ENCODE results near the gene KRT75. TPM values are rescaled to one million over a fixed set of nuclear protein-coding genes. Genes with fewer than 3 reads are reported as not detected.

The KRT75 gene
- total and polyA plus RNA-seq, 2 of the 13 experiments (the other 11 are each of a cell fraction or from before 2014, with no cell fraction given), result not detected

DNA sequence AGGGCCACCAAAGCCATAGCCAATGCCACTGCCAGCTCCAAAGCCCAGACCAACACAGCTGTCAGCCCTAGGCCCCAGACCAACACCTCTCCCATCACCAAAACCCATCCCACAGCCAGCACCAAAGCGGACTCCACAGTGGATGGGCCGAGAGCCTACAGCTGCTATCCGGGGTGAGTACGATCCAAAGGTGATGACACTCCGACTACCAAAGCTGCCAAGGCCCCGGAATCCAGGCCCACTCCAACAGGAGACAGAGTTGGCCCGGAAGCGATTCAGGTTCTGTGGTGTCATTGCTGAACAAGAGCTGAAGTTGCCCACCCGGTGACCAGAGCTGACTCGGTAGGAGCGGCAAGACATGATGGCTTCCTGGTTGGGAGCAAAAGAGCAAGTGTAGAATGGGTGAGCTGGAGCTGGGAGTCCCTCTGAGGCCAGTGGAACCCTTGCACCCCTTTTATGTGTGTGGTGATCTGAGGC lies 48.9 kb downstream of the KRT75 start, which contains the start of gene KRT84:
TSS of gene KRT84 (minus strand) at position 427 of the 477 bp plus-strand sequence. CDS start at position 360, 67 bp downstream.
- in situ Hi-C loops (cut with HindIII; ENCODE audit: extremely low pct_ligation_motif_present, low pct_unique_long_range_greater_than_20kb), result loop anchor here (5.0 to 25.0 kb wide), 2 partner anchors 492 to 602 kb away; no protein-coding TSS in a partner anchor
- CTCF ChIA-PET (ENCODE audit: low intra/inter-chr PET ratio, low total read pairs), result no interaction called here

More for the DNA sequence above, 48.9 kb downstream of the KRT75 start, which contains the start of gene KRT84:
- Histone ChIP-seq H2AFZ (ENCODE audit: low read length) (no peak within 1 kb of the TSS), H3K36me3 (replicated peaks in 1 of 2; ENCODE audit: control insufficient read depth in 1 of 2, insufficient read depth in 2 of 2, low read length in 2 of 2) (no peaks in the 10 kb centered on the region), H3K4me1 (ENCODE audit: insufficient read depth, low read length) (no peaks in the 10 kb centered on the region), H3K4me3 (replicated peaks in 1 of 3; ENCODE audit: insufficient read depth in 1 of 3, low read depth in 2 of 3, low read length in 3 of 3) (no peak within 1 kb of the TSS), H4K20me1 (ENCODE audit: insufficient read depth, low read length) (no peaks in the 10 kb centered on the region), H3K9ac (ENCODE audit: insufficient read depth, low read depth, low read length) (no peak within 1 kb of the TSS), H3K4me2 (ENCODE audit: low read depth, low read length) (no peak within 1 kb of the TSS), H3K9me3 (ENCODE audit: low read length) (no peaks in the 10 kb centered on the region), H3K27me3 (ENCODE audit: control insufficient read depth in 1 of 2, insufficient read depth in 2 of 2, low read length in 2 of 2) (peaks cover 0 to 13% of the 10 kb centered on the region in 2 experiments; a peak in 3 of 5 replicates), H3K27ac (ENCODE audit: extremely low read length, insufficient read depth, low read length) (no peak within 1 kb of the TSS), H3K79me2 (ENCODE audit: insufficient read depth, low read length) (no peaks in the 10 kb centered on the region)
- intact Hi-C loops (cut with micrococcal nuclease; ENCODE audit: unreplicated experiment), result no loop called here
- no TSS peak for BruUV-seq (replicated peaks)
- WGBS (ENCODE audit: low lambda C conversion rate), result 13% methylated on average over 3 of the region's 11 CpGs
- FAIRE-seq (no peak), ATAC-seq (no peak), DNase-seq (ENCODE audit: low spot score) (no peak)
- TF ChIP-seq ZNF143 (CRISPR knock-in tag; IDR thresholded peaks at IDR 0.05), result no peak
- TF ChIP-seq, protein P1, sequence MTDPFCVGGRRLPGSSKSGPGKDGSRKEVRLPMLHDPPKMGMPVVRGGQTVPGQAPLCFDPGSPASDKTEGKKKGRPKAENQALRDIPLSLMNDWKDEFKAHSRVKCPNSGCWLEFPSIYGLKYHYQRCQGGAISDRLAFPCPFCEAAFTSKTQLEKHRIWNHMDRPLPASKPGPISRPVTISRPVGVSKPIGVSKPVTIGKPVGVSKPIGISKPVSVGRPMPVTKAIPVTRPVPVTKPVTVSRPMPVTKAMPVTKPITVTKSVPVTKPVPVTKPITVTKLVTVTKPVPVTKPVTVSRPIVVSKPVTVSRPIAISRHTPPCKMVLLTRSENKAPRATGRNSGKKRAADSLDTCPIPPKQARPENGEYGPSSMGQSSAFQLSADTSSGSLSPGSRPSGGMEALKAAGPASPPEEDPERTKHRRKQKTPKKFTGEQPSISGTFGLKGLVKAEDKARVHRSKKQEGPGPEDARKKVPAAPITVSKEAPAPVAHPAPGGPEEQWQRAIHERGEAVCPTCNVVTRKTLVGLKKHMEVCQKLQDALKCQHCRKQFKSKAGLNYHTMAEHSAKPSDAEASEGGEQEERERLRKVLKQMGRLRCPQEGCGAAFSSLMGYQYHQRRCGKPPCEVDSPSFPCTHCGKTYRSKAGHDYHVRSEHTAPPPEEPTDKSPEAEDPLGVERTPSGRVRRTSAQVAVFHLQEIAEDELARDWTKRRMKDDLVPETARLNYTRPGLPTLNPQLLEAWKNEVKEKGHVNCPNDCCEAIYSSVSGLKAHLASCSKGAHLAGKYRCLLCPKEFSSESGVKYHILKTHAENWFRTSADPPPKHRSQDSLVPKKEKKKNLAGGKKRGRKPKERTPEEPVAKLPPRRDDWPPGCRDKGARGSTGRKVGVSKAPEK (CRISPR knock-in tag; IDR thresholded peaks at IDR 0.05; ENCODE audit: borderline replicate concordance), result no peak
- TF ChIP-seq PHF21A (CRISPR knock-in tag; IDR thresholded peaks at IDR 0.05), result no peak
- TF ChIP-seq NFIC (IDR thresholded peaks at IDR 0.05; ENCODE audit: low read length), result no peak
- TF ChIP-seq, protein P2, sequence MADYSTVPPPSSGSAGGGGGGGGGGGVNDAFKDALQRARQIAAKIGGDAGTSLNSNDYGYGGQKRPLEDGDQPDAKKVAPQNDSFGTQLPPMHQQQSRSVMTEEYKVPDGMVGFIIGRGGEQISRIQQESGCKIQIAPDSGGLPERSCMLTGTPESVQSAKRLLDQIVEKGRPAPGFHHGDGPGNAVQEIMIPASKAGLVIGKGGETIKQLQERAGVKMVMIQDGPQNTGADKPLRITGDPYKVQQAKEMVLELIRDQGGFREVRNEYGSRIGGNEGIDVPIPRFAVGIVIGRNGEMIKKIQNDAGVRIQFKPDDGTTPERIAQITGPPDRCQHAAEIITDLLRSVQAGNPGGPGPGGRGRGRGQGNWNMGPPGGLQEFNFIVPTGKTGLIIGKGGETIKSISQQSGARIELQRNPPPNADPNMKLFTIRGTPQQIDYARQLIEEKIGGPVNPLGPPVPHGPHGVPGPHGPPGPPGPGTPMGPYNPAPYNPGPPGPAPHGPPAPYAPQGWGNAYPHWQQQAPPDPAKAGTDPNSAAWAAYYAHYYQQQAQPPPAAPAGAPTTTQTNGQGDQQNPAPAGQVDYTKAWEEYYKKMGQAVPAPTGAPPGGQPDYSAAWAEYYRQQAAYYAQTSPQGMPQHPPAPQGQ (CRISPR knock-in tag; IDR thresholded peaks at IDR 0.05; ENCODE audit: borderline replicate concordance), result no peak
- TF ChIP-seq, protein P3, sequence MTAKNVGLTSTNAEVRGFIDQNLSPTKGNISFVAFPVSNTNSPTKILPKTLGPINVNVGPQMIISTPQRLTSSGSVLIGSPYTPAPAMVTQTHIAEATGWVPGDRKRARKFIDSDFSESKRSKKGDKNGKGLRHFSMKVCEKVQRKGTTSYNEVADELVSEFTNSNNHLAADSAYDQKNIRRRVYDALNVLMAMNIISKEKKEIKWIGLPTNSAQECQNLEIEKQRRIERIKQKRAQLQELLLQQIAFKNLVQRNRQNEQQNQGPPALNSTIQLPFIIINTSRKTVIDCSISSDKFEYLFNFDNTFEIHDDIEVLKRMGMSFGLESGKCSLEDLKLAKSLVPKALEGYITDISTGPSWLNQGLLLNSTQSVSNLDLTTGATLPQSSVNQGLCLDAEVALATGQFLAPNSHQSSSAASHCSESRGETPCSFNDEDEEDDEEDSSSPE (CRISPR knock-in tag; IDR thresholded peaks at IDR 0.05), result no peak
- TF ChIP-seq HNRNPL (IDR thresholded peaks at IDR 0.05; ENCODE audit: low read depth, low read length), result no peak
- TF ChIP-seq CBX2 (IDR thresholded peaks at IDR 0.05; ENCODE audit: low read depth, low read length), result no peak
- no peak for TF ChIP-seq CBX2 (CRISPR knock-in tag; IDR thresholded peaks at IDR 0.05; ENCODE audit: low read depth)
- no peak for TF ChIP-seq PHF8 (CRISPR knock-in tag; IDR thresholded peaks at IDR 0.05)
- TF ChIP-seq ARID2 (CRISPR knock-in tag; IDR thresholded peaks at IDR 0.05; ENCODE audit: borderline replicate concordance), result no peak
- TF ChIP-seq, protein P4, sequence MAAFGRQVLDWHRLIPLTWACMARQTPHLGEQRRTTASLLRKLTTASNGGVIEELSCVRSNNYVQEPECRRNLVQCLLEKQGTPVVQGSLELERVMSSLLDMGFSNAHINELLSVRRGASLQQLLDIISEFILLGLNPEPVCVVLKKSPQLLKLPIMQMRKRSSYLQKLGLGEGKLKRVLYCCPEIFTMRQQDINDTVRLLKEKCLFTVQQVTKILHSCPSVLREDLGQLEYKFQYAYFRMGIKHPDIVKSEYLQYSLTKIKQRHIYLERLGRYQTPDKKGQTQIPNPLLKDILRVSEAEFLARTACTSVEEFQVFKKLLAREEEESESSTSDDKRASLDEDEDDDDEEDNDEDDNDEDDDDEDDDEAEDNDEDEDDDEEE (CRISPR knock-in tag; IDR thresholded peaks at IDR 0.05), result no peak
- no peak for TF ChIP-seq IRX3 (CRISPR knock-in tag; IDR thresholded peaks at IDR 0.05; ENCODE audit: borderline replicate concordance, low read depth)
- TF ChIP-seq ZNF772 (CRISPR knock-in tag; IDR thresholded peaks at IDR 0.05), result no peak
- TF ChIP-seq NR2C2 (CRISPR knock-in tag; IDR thresholded peaks at IDR 0.05; ENCODE audit: borderline replicate concordance), result no peak
- POLR2A ChIA-PET, result no interaction called here
